ENCODE data around the gene DYNC1I1. TPM values are rescaled to one million over a fixed set of nuclear protein-coding genes. Genes with fewer than 3 reads are reported as not detected.

Gene DYNC1I1
- total RNA-seq, 1 experiment from 2014 or later: 3.2 TPM

GRCh38 chr7:95905167-95905566 lies 132.8 kb downstream of the DYNC1I1 start:
- Mint-ChIP-seq H3K27me3 (ENCODE audit: low read depth) (peaks cover 2% of the 10 kb centered on the region), H3K36me3 (ENCODE audit: insufficient read depth in 1 of 3, low read depth in 3 of 3) (no peaks in the 10 kb centered on the region), H3K27ac (no peak overlapping the region), H3K9me3 (no peaks in the 10 kb centered on the region), H3K4me1 (peaks cover 18 to 19% of the 10 kb centered on the region in 2 experiments), H3K4me3 (no peak overlapping the region)
- Histone ChIP-seq H3K4me1 (ENCODE audit: insufficient read depth, low read length) (no peaks in the 10 kb centered on the region; the same call in 1 of the 2 replicates), H2AK5ac (ENCODE audit: insufficient read length, low read length) (no peak overlapping the region), H3K27ac (ENCODE audit: insufficient read length, low read depth, low read length) (no peak overlapping the region), H2AFZ (ENCODE audit: low read length) (no peak overlapping the region), H4K8ac (replicated peaks; ENCODE audit: insufficient read length, low read depth, low read length) (no peak overlapping the region), H2BK120ac (ENCODE audit: low read depth, low read length, poor library complexity, severe bottlenecking) (no peak overlapping the region), H3K79me2 (ENCODE audit: insufficient read depth, low read length) (no peaks in the 10 kb centered on the region), H3K79me1 (ENCODE audit: insufficient read depth, low read depth, low read length, poor library complexity, severe bottlenecking) (no peaks in the 10 kb centered on the region), H3K9ac (ENCODE audit: extremely low read depth, insufficient read length, low read length) (no peak overlapping the region), H3K27me3 (ENCODE audit: insufficient read depth, low read length) (no peaks in the 10 kb centered on the region), H3K18ac (ENCODE audit: insufficient read length, low read depth, low read length) (no peak overlapping the region), H2BK15ac (ENCODE audit: low read depth, low read length) (no peak overlapping the region), H2BK20ac (ENCODE audit: low read depth, low read length, poor library complexity, severe bottlenecking) (no peak overlapping the region), H4K91ac (ENCODE audit: insufficient read length, low read depth, low read length) (no peak overlapping the region), H3K14ac (ENCODE audit: insufficient read depth, low read length) (no peak overlapping the region), H3K23me2 (ENCODE audit: insufficient read length, low read depth, low read length, poor library complexity, severe bottlenecking) (no peaks in the 10 kb centered on the region), H3K56ac (ENCODE audit: insufficient read length, low read depth, low read length) (no peak overlapping the region), H3T11ph (ENCODE audit: low read length) (no peak overlapping the region), H4K20me1 (ENCODE audit: control insufficient read depth, insufficient read depth, insufficient read length) (no peaks in the 10 kb centered on the region), H2BK12ac (ENCODE audit: insufficient read length, low read depth, low read length) (no peak overlapping the region), H2BK5ac (ENCODE audit: insufficient read length, low read length) (no peak overlapping the region), H3K4ac (ENCODE audit: low read depth, low read length) (no peak overlapping the region), H3K9me3 (ENCODE audit: control insufficient read depth, low read depth, low read length) (no peaks in the 10 kb centered on the region), H3K23ac (ENCODE audit: insufficient read length, low read depth, low read length) (no peak overlapping the region), H4K5ac (ENCODE audit: insufficient read length, low read depth, low read length) (no peak overlapping the region), H3K4me2 (ENCODE audit: insufficient read depth, insufficient read length, low read length) (no peak overlapping the region)
- WGBS (ENCODE audit: extremely low coverage, insufficient read length, low lambda C conversion rate): no CpG with 5 or more reads among the region's 3 CpGs
- TF ChIP-seq CTCF (conservative IDR thresholded peaks at IDR 0.05): no peak
- DNase-seq: no peak
